GM18870 (cell line): ENCODE data around the gene XIRP1.

Experiments
- ATAC-seq: cut with Tn5 transposase; IDR thresholded peaks from one replicate; pipeline ENCODE4 v1.9.1; 2021; ENCODE audit warnings: moderate library complexity; ENCODE audit not compliant: unreplicated experiment

Gene XIRP1

DNA sequence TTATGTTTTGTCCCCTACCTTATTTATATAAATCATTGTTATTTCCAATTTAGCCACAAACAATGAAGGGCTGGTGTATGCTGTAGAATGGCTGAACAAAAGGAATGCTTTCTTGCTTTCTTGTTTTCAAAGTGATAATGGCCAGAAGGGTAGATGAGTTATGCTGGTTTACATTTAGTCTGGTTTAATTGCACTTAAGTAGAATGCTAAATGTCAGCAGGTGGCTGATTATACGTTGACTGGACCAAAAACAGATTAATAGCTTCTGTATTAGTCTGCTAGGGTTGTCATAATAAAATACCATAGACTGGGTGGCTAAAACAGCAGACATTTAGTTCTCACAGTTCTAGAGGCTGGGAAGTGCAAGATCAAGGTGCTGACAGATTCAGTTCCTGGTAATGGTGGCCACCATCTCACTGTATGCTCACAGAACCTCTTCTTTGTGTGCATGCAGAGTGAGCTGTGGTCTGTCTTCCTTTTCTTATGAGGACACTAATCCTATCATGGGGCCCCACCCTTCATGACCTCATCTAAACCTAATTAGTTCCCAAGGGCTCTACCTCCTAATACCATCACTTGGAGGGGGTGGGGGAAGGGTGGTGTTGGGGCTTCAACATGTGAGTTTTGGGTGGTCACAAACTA is 17.1 kb upstream of the XIRP1 start:
- ATAC-seq: no peak

- no peak for ATAC-seq
These were observed 16.2 kb upstream of the XIRP1 start for GRCh38 chr3:39208463-39209055.

DNA sequence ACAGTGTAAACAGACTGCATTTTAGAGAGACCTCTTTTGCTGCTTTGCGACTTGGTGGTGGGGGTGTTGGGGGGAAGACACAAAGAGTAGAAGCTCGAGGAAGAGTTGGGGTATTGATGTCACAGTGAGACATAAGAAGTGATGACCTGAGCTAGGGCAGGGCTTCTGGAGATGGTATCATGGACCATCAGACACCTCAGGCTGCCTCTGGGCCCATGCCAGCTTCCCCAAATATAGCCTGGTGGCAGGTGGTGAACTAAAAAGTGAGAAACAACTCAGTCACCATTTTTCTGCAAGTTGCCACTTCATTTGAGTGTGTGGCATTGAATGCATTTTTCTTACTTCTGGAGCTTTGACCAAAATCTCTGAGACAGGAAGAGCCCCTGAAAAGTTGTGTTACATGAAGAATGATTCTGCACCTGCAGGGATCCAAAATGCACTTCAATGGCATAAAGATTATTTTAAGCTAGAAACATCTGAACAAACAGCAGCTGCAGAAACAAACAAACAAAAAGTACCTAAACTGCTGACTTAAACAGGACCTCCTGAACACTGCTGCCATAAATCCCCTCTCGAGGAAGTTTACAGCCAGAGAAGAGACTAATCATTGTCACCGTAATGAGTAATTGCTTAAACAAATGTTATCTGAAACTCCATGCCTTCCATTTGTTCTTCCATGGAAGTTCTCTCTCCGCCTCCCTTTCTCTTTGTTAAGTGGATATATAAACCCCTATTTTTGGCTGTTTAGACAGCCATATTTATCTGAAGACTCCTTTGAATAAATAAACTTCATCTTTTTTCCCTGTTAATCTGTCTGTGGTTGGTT is 15.2 kb upstream of the XIRP1 start:
- no peak for ATAC-seq

DNA sequence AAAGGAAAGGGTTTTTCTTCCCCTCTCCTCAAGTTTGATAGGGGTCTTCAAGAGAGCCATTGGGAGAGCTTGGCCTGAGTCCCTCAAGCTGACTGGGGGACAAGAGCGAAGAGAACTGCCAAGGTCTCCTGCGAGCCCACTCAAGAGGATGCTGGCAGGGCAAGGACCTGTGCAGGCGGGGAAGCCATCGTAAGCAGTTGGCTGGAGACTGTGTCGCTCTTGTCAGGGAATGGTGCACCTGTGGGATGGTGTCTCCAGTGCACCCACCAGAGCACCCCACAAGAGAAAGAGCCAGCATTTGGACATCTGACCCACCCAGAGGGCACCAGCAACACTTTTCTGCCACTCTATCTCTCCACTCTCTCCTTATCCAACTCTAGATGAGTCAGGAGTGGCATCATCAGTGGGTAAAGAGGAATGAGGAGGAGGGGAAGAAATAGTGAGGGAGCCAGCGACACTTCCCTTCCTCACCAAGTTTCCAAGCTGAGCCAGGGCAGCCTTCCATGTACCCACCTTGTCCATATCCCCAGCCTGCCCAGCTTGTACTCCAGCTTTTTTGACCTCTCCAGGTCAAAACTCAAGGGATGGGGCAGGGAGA is 13.6 kb upstream of the XIRP1 start:
- no peak for ATAC-seq

DNA sequence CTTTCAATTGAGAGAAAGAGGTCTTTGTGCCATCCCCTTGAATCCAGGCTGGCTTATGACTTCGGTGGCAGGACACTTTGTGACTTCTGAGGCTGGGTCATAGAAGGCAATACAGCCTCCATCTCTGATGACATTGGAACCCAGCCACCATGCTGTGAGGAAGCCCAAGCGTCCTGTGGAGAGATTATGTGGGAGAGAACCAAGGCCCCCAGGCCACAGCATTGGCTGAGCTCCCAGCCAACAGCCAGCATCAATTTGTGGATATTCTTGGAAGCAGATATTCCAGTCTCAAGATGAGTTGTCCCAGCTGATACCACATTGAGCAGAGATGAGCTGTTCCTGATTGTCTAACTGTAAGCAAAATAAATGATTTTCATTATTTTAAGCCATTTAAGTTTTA is 12.7 kb upstream of the XIRP1 start:
- no peak for ATAC-seq

DNA sequence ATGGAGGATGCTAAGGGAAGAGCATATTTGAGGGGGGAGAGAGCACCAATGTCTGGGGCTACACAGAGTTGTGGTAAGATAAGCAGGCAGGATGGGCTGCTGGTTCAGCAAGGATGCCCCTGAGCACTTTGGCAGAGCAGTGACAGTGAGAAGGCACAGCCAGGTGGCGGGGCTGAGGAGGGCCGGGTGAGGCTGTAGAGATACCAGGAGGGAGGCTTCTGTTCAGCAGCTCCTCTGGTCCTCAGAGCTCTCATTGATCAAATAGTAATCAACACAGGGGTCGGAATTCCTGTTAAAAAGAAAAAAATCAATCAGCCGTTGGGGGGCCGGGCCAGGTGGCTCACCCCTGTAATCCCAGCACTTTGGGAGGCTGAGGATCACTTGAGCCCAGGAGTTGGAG is 11.5 kb upstream of the XIRP1 start:
- ATAC-seq: no peak

DNA sequence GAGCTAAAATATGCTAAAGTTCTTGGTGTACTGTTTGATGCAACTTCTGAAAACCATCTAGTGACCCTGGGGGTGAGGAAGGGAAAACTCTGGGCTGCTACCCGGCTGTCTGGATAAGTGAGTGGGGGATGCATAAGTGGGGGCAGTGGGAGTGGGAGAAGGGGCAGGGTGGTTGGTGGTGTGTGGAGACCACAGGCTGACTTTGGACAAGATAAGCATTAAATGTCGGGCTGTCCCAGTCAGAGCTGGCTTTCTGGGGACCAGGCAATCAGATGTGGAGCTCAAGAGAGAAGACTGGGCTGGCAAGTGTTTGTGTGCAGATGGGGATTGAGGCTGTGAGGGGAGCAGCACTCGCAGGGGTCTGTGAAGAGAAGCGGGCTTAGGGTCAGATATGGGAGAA is 11.0 kb upstream of the XIRP1 start:
- no peak for ATAC-seq

GRCh38 chr3:39202094-39202493 is 9.7 kb upstream of the XIRP1 start:
- ATAC-seq: no peak

DNA sequence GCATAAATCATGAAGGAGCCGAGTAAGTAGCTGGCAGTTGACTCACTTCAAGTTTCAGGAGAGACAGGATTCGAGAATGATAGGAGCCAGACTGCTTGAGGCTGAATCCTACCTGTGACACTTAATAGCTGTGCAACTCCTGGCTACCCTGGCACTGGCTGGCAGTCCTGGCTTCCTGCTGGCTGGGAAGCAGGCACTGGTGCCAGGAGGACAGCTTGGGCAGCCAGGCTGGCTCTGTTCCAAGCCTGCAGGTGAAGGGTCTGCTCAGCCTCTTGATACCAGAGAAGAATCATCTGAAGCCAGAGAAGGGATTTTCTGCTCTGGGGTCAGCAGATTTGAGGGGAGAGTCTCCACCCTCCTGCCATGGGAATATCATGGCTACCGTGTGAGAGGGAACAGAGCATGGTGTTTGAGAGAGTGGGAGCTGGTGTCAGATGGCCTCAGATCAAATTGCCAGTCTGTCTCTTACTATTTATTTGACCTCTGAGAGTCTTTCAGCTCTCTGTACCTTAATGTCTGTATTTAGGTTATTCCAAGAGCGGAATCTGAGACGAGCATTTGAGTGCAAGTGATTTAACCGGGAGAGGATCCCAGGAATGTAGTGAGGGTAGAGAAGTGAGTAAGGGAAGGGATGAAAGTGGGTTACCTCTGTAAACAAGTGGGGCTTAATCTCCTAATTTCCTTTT is 4.4 kb upstream of the XIRP1 start:
- no peak for ATAC-seq

- no peak for ATAC-seq
These were observed 3.6 kb upstream of the XIRP1 start for GRCh38 chr3:39196034-39196433.

DNA sequence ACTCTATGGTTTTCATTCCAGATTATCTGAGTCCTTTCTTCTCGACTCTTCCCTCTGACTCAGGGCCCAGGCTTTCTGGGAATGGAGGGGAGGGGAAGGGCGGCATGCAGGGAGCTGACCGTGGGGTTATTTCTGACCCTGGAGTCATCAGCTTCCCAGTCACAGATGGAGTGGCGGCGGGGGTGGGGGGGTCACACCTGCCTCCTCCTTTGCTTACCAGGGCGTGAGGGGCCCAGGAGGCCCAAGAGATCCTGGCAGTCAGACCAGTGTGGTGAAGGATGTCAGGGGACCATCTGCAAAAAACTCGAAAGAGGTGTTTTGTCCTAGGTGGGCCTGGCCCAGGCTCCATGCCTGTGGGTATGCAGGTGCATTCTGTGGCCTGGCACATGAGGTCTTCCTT is 996 bp upstream of the XIRP1 start:
- ATAC-seq: no peak

GRCh38 chr3:39191773-39192172 is 622 bp downstream of the XIRP1 start:
- no peak for ATAC-seq

DNA sequence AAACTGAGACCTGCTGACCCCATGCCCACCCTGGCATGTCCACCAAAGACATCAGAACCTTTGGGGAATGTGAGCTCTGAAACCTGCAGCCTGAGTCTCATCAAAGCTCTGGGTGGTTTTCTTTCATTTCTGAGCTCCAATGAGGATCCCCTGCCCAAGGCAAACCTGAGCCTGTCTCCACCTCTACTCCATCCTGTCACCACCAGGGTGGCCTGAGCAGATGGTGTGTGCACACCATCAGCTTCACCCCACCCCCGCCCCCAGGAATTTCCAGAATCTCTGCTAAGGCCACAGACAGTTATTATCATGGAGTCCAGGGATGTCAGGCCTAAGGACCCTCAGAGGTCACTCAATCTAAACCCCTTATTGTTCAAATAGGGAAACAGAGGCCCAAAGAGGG is 1.3 kb downstream of the XIRP1 start:
- ATAC-seq: no peak

GRCh38 chr3:39190281-39191025 is 1.9 kb downstream of the XIRP1 start:
- no peak for ATAC-seq

GRCh38 chr3:39189959-39190269 is 2.5 kb downstream of the XIRP1 start:
- ATAC-seq: no peak

- ATAC-seq: no peak
These were observed 3.0 kb downstream of the XIRP1 start for GRCh38 chr3:39189150-39189958.

DNA sequence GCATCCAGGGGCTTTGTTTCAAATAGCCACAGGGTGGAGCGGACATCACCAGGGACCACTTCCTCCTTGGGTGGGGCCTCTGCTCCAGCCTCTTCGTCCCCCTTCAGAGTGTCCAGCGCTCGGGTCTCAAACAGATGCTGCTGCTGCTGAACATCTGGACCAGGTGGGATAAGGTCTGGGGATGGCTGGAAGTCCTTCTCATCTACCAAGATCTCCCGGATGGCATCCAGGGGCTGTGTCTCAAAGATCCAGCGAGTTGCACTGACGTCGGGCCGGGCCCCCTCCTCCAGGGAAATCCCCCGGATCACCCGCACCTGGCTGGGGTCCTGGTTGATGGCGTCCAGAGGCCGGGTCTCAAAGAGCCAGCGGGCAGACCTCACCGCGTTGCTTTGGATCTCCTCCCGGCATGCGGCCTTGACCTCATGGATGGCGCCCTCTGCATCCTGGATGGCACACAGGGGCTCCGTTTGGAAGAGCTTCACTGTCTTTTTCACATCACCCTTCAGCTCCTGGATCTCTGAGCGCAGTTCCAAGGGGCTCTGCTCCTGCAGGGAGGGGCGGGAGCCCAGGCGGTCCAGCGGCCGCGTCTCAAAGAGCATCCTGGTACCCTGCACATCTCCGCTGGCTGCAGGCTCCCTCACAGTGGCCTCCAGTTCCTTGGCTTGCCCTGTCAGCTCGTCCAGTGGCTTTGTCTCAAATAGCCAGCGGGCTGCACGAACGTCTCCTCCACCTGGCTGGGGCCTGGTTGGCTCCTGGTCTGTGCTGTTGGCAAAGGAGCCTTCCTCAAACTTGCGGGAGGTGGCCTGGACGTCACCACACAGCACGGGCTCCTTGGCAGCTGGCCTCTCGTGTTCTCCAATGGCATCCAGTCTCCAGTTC is 3.9 kb downstream of the XIRP1 start:
- no peak for ATAC-seq

- no peak for ATAC-seq
These were observed 4.8 kb downstream of the XIRP1 start for GRCh38 chr3:39187372-39188155.
